ENCODE results near the gene SLC38A7.

The SLC38A7 gene

GRCh38 chr16:58620396-58620795 is 64.2 kb downstream of the SLC38A7 start:
- TF ChIP-seq YY1 (IDR thresholded peaks at IDR 0.05; ENCODE audit: low read depth) (no peak), TAF1 (IDR thresholded peaks at IDR 0.05; ENCODE audit: low read depth) (no peak), REST (IDR thresholded peaks at IDR 0.05; ENCODE audit: low read depth) (no peak), MAX (IDR thresholded peaks at IDR 0.05) (no peak), CEBPB (IDR thresholded peaks at IDR 0.05) (no peak), RAD21 (IDR thresholded peaks at IDR 0.05; ENCODE audit: low read depth) (no peak), NFIC (IDR thresholded peaks at IDR 0.05) (no peak), TEAD4 (IDR thresholded peaks at IDR 0.05) (no peak)

- TF ChIP-seq FOXM1 (IDR thresholded peaks at IDR 0.05; ENCODE audit: borderline replicate concordance, low read depth) (no peak), CREB1 (IDR thresholded peaks at IDR 0.05; ENCODE audit: low read depth) (no peak), ZBTB7A (IDR thresholded peaks at IDR 0.05; ENCODE audit: low read depth) (no peak), RAD21 (IDR thresholded peaks at IDR 0.05; ENCODE audit: low read depth) (no peak), TAF1 (IDR thresholded peaks at IDR 0.05; ENCODE audit: low read depth) (no peak), YY1 (IDR thresholded peaks at IDR 0.05; ENCODE audit: low read depth) (no peak), MAX (IDR thresholded peaks at IDR 0.05) (no peak), USF1 (IDR thresholded peaks at IDR 0.05) (no peak), EGR1 (IDR thresholded peaks at IDR 0.05) (no peak), CEBPB (IDR thresholded peaks at IDR 0.05) (no peak), NFIC (IDR thresholded peaks at IDR 0.05) (no peak), TEAD4 (IDR thresholded peaks at IDR 0.05) (no peak), REST (IDR thresholded peaks at IDR 0.05; ENCODE audit: low read depth) (no peak), EP300 (IDR thresholded peaks at IDR 0.05; ENCODE audit: borderline replicate concordance) (no peak)
Observed at GRCh38 chr16:58615280-58615679, 69.3 kb downstream of the SLC38A7 start.
